SU-DHL-6 (cell line): ENCODE data around the gene TRIM7.

Experiments used
- EZH2phosphoT487 ChIP-seq: fragments of 200-600 bp; sonication (generic), shearing (Covaris generic); conservative IDR thresholded peaks from 2 replicates; pipeline ENCODE4 v1.6.1; 2018; ENCODE audit warnings: mild to moderate bottlenecking, antibody characterized with exemption, low read length, moderate library complexity, mixed read lengths
- TF ChIP-seq, protein P1 (sequence below): fragments of 200-600 bp; sonication (generic); IDR thresholded peaks from one replicate; pipeline ENCODE4 v1.5.1; 2017; ENCODE audit warnings: antibody characterized with exemption, mild to moderate bottlenecking, low read length, moderate library complexity; ENCODE audit not compliant: insufficient read depth, poor library complexity, severe bottlenecking

DNA sequence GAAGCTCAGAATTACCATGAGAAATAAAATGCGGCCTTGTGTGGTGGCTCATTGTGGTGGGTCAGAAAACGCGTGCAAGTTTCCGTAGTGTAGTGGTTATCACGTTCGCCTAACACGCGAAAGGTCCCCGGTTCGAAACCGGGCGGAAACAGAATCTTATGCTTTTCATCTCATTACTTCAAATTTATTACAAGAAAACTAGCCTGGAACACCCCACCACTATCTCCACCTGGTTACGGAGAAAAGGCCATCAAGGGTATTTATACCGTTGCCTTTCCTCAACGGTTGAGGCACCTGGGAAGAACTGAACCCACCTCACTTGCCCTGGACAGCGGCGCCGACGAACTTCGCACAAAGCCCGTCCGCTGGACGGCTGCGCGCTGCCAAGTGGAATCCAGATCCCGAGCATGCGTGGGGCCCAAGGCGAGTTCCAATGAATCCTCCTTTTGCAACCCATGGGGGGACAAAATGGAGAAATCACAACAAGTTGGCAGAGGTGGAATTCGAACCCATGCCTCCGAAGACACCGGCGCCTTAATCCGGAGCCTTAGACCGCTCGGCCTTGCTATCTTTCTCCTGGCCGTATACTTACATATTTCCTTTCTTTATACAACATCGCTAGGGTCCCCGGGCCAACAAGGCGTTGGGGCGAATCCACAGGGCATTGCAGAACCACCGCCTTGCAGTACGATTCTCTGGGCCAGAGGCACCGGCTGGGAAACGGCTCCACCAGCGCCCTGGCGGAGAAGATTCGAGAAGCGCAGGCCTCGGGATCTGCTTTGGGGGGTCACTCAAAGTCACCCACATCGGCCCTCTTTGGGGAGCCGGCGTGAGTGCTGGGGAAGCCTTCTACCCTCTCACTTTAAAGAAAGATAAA is 40.7 kb downstream of the TRIM7 start:
- TF ChIP-seq, protein P1, sequence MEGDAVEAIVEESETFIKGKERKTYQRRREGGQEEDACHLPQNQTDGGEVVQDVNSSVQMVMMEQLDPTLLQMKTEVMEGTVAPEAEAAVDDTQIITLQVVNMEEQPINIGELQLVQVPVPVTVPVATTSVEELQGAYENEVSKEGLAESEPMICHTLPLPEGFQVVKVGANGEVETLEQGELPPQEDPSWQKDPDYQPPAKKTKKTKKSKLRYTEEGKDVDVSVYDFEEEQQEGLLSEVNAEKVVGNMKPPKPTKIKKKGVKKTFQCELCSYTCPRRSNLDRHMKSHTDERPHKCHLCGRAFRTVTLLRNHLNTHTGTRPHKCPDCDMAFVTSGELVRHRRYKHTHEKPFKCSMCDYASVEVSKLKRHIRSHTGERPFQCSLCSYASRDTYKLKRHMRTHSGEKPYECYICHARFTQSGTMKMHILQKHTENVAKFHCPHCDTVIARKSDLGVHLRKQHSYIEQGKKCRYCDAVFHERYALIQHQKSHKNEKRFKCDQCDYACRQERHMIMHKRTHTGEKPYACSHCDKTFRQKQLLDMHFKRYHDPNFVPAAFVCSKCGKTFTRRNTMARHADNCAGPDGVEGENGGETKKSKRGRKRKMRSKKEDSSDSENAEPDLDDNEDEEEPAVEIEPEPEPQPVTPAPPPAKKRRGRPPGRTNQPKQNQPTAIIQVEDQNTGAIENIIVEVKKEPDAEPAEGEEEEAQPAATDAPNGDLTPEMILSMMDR = no peak
- TF ChIP-seq EZH2phosphoT487 = no peak
